GM23338 (cell line): ENCODE data around the gene NRCAM.

Experiments
- CREB1 ChIP-seq: fragments of 250-450 bp; sonication (Bioruptor Pico); IDR thresholded peaks from 2 replicates; pipeline ENCODE4 v1.5.0; 2020; ENCODE audit warnings: low read depth, mild to moderate bottlenecking, moderate library complexity
- EZH2 ChIP-seq: fragments of 200-600 bp; sonication (generic); IDR thresholded peaks from one replicate; pipeline ENCODE4 v1.8.0; 2017; ENCODE audit warnings: antibody characterized with exemption, mild to moderate bottlenecking, low read depth; ENCODE audit not compliant: unreplicated experiment
- EZH2phosphoT487 ChIP-seq: fragments of 200-600 bp; sonication (generic); IDR thresholded peaks from one replicate; pipeline ENCODE4 v1.8.1; 2018; ENCODE audit warnings: antibody characterized with exemption; ENCODE audit not compliant: unreplicated experiment
- POLR2AphosphoS5 ChIP-seq: IDR thresholded peaks from 2 replicates; pipeline ENCODE4 v1.6.1; 2016; ENCODE audit warnings: antibody characterized with exemption, low read depth
- REST ChIP-seq: IDR thresholded peaks from one replicate; pipeline ENCODE4 v1.6.1; 2018; ENCODE audit warnings: antibody characterized with exemption; ENCODE audit not compliant: unreplicated experiment
- ZNF331 ChIP-seq: fragments of 250-450 bp; sonication (Bioruptor Pico); IDR thresholded peaks from 2 replicates; pipeline ENCODE4 v1.5.0; 2020; ENCODE audit warnings: low read depth, mild to moderate bottlenecking, moderate library complexity
- ZNF462 ChIP-seq: fragments of 250-450 bp; sonication (Bioruptor Pico); IDR thresholded peaks from 2 replicates; pipeline ENCODE4 v1.5.0; 2020; ENCODE audit warnings: mild to moderate bottlenecking, moderate library complexity
- TF ChIP-seq, protein P1 (sequence below), 2 experiments: fragments of 200-600 bp in 1 of 2; sonication (generic) in 1 of 2; conservative IDR thresholded peaks; 2 replicates each; pipeline versions ENCODE4 v1.5.1 to v1.6.1; 2016 to 2017; ENCODE audit warnings: antibody characterized with exemption in 2 of 2, low read depth in 2 of 2, mild to moderate bottlenecking in 2 of 2, moderate library complexity in 1 of 2
- TF ChIP-seq, protein P2 (sequence below): IDR thresholded peaks from 2 replicates; pipeline ENCODE4 v1.6.1; 2016; ENCODE audit warnings: antibody characterized with exemption

GRCh38 chr7:108247614-108248013 lies 208.6 kb downstream of the NRCAM start:
- TF ChIP-seq EZH2 (no peak), POLR2AphosphoS5 (no peak), ZNF331 (CRISPR knock-in tag) (no peak), REST (no peak), EZH2phosphoT487 (no peak), CREB1 (CRISPR knock-in tag) (no peak), ZNF462 (no peak)
- TF ChIP-seq, protein P1, sequence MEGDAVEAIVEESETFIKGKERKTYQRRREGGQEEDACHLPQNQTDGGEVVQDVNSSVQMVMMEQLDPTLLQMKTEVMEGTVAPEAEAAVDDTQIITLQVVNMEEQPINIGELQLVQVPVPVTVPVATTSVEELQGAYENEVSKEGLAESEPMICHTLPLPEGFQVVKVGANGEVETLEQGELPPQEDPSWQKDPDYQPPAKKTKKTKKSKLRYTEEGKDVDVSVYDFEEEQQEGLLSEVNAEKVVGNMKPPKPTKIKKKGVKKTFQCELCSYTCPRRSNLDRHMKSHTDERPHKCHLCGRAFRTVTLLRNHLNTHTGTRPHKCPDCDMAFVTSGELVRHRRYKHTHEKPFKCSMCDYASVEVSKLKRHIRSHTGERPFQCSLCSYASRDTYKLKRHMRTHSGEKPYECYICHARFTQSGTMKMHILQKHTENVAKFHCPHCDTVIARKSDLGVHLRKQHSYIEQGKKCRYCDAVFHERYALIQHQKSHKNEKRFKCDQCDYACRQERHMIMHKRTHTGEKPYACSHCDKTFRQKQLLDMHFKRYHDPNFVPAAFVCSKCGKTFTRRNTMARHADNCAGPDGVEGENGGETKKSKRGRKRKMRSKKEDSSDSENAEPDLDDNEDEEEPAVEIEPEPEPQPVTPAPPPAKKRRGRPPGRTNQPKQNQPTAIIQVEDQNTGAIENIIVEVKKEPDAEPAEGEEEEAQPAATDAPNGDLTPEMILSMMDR (conservative IDR thresholded peaks at IDR 0.05; ENCODE audit: low read depth in 2 of 2): no peak
- TF ChIP-seq, protein P2, sequence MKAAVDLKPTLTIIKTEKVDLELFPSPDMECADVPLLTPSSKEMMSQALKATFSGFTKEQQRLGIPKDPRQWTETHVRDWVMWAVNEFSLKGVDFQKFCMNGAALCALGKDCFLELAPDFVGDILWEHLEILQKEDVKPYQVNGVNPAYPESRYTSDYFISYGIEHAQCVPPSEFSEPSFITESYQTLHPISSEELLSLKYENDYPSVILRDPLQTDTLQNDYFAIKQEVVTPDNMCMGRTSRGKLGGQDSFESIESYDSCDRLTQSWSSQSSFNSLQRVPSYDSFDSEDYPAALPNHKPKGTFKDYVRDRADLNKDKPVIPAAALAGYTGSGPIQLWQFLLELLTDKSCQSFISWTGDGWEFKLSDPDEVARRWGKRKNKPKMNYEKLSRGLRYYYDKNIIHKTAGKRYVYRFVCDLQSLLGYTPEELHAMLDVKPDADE: no peak
